T-helper 2 cell (primary cell): ENCODE results near the gene ZBTB7C.

Experiments
- DNase-seq, 5 experiments: peaks; one replicate each; pipeline versions ENCODE4 v3.0.0 to v3.0.0-alpha.2; 2012 to 2022

The ZBTB7C gene

GRCh38 chr18:48321536-48321935, 87.6 kb downstream of the ZBTB7C start:
- DNase-seq, result no peak

DNA sequence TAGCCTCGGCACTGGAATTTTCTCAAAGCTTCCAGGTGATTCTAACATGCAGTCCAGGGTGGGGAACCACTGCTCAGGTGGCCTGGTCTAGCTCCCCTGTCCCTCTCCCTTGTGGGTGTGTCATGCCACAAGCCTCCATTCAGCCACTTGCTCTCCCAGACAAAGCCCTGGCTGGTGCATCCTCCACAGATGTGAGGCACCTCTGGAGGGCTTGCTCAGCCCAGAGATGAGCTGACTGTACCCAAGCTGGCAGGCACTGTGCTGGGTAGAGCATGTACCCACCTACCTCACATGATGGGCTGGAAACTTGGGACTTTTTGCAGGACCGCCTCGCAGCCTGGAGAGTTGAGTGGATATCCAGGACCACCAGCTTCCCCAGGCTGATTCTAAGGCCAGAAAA, 88.1 kb downstream of the ZBTB7C start:
- no peak for DNase-seq

GRCh38 chr18:48320639-48320945, 88.6 kb downstream of the ZBTB7C start:
- DNase-seq, result no peak

- no peak for DNase-seq
Observed at GRCh38 chr18:48319801-48320638, 89.2 kb downstream of the ZBTB7C start.

GRCh38 chr18:48318436-48318835, 90.7 kb downstream of the ZBTB7C start:
- DNase-seq, result no peak

DNA sequence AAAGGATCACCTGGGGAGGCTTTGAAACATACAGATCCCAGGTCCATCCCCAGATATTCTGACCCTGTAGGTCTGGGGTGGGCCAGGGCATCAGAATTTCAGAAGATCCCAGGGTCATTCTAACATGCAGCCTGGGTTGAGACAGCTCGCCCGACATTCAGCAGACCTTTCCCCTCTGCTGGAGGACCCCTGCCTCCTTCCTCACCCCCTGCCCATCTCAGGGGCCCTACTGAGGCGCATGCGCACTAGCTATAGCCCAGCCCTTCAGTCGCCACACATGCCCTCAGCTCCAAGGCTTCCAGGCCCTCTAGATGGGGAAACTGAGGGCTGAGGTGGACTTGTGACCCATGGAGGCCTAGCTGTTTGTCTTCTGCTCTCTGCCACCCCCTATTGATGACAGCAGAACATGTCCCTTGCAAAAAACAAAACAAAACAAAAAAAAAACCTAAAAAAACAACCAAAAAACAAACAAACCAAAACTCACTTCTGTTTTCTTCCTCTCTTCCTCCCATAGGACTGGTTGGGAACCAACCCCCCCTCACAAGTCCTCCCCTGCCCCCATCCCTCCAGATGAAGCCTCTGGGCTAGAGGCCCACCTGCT, 91.3 kb downstream of the ZBTB7C start:
- DNase-seq, result no peak

DNA sequence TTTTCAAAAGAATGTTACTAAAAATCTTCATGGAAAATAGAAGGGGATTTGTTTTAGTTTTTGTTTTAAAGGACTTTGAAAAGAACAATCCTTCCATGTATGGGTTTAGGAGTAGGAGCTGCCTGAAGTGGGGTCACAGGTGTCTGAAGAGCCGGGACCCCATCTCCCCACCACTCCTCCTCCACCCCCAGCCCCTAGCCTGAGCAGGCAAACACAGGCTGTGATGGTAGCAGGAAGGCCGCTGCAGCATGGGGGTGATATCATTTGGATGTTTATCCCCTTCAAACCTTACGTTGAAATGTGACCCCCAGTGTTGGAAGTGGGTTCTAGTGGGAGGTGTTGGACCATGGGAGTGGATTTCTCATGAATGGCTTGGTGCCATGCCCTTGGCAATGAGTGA, 93.0 kb downstream of the ZBTB7C start:
- no peak for DNase-seq

DNA sequence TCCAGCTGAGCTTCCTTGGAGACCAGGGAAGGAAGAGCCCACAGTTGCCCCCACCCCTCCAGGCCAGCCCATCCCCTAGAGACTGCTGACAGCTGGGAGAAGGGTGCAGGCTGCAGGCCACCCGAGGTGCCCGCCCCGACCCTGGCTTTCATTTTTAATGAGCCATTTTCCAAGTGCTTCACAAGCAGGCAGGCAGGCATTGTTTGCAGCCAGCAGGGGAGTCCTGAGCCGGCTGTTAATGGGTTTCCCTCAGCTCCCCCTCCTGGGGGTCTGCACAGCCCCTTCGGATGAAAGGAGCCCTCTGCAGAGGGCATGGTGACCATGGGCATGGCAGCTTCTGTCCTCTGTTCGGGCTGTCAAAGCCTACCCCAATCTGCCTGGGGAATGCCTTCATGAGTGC, 94.5 kb downstream of the ZBTB7C start:
- DNase-seq, result no peak

GRCh38 chr18:48313792-48314191, 95.4 kb downstream of the ZBTB7C start:
- no peak for DNase-seq

DNA sequence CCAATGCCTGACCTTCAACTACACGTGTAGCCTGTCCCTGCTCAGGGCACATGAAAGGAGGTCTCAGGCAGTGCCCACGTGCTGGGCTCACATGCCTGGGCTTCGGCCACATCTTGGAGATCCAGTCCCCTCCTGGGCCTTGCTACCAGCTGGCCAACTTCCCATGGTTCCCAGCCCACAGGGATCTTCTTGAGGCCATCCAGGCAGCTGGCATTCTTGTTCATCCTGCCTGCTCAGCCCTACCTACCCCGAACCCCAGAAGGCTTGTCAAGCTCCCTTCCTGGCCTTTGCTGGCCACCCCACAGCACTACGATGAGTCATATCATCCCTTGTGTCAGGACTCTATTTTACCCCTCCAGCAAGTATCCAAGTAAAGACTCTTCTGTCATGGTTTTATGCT, 97.1 kb downstream of the ZBTB7C start:
- no peak for DNase-seq

GRCh38 chr18:48310999-48311398, 98.2 kb downstream of the ZBTB7C start:
- DNase-seq, result no peak

DNA sequence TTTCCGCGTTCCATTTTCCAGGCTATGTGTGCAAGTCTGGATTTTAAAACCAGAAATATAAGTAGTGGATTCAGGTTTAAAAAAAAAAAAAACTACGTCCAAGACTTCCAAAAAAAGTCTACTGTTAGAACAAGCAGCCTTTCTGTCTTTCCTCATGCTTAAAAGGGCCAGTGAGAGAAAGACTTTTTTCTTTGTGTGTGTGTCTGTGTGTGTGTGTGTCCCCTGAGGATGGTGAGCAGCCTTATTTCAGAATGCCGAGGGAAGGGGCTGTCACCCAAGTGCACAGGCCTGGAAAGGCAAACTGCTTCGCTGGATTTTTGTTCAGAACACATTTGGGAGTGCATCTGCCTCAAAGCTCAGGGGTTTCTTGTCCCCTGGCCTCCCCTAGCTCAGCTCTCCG, 98.8 kb downstream of the ZBTB7C start:
- DNase-seq, result no peak

- DNase-seq, result no peak
Observed at GRCh38 chr18:48308755-48309575, 100.2 kb downstream of the ZBTB7C start.

DNA sequence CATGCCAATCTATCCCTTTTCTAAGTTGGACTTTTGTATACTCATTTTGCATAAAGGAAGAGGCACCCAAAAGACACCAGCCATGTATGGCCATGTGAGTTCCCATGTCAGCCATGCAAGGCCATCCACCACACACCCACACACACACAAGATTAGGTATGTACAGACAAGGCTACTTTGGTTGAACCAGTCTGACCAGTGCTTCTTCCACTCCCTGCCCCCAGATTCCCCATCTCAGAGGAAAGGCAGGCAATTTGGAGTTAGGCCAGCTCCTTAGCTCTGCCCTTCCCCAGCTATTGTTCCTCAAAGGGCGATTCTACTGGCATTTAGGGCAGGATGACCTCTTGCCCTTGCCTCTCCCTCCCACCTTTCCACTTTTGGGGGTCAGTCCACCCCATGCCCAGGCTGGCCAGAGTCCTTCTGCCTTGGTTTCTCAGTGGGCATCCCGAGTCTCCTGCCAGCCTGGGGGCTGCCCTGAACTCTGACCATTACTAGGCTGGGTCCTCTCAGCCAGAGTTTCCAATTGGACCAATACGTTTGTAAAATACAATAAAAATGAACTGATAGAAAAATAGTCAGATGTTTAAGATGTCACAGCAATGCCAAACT, 101.1 kb downstream of the ZBTB7C start:
- no peak for DNase-seq

GRCh38 chr18:48306838-48307237, 102.3 kb downstream of the ZBTB7C start:
- no peak for DNase-seq

DNA sequence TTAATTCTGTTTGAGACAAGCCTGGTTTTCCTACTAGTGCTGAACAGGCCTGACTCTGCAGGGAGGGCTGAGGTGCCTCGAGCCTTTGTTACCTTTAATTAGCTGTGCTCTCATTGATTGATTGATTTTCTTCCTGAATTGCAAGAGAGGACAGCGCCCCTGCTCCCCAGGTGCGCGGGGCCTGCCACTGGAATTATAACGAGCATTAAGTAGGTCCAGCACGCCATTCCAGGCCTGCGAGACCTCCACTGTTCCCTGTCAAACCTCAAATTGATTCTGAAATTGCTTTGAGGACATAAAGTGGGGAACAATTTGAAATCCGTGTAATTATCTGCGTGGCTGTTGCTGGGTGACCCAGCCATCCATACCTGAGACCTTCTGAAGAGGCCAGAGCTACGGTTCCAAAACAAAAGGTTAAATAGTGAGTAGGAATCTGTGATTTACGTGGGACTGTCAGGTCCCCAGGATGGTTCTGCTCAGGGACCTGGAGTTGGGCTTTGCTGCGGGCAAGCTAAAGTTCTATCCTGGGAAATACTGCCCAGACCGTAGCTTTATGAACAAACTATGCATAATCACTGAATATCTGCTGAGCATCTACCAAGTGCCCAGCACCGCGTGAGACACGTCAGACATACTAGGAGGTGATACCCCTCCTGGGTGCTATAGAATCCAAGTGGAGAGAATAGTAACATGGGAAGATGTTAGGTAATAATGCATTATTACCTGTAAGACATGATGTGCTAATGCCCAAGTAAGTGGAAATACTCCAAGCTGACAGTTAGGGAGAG, 104.1 kb downstream of the ZBTB7C start:
- no peak for DNase-seq

DNA sequence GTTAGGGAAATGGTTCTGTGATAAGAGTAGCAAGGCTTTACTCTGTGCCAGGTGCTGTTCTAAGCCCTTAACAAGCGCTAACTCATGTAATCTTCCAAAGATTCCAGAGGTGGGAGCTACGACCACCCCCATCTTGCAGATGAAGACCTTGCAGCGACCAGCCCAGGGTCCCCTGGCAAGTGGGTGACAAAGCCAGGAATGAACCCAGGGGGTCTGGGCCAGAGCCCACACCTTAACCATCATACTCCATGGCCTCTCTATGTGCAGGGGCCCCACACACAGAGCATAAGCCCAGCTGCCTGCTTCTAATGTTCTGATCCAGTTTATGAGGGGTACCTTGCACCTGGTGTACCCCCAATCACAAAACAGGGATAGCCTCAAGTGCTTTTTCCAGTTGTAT, 105.3 kb downstream of the ZBTB7C start:
- no peak for DNase-seq

DNA sequence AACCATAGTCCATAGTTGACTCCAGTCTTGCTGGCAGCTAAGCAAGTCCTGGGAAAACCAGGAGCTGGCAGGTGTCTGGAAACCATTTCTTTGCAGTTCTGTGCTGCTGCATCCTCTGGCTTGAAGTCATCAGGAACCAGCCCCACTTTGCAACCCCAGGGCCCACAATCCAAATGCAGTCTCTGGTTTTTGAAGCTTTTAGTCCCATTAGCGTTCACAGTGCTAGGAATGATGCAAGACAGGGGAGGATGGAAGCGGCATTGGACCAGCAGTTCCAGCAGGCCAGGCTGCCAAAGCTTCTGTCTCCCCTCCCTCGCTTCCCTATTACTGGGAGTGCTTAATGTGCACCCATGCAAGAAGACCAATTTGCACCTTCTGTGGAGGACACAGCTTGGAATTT, 106.4 kb downstream of the ZBTB7C start:
- no peak for DNase-seq

DNA sequence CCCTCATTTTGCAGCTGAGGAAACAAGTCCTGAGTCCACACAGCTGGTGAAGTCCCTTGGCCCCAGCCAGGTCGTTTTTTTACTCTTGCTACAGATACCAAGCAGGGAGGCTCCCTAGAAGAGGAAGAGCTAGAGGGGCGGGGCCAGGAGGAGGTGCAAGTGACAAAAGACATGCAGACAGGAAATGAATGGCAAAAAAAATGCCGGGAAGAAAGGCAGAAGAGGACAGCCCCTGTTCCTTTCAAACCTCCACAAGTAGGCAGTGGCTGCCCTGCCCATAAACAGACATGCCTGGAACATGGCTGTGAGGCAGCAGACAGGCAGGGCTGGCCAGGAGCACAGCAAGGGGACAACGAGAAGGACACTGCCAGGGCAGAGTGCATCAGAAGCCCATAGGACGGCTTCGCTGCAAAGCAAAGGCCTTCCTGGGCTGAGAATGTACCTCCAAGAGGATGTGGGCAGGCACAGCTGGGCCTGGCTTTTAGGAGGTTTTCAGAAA, 108.7 kb downstream of the ZBTB7C start:
- DNase-seq, result peak in 1 of 5 experiments; percentile 6

DNA sequence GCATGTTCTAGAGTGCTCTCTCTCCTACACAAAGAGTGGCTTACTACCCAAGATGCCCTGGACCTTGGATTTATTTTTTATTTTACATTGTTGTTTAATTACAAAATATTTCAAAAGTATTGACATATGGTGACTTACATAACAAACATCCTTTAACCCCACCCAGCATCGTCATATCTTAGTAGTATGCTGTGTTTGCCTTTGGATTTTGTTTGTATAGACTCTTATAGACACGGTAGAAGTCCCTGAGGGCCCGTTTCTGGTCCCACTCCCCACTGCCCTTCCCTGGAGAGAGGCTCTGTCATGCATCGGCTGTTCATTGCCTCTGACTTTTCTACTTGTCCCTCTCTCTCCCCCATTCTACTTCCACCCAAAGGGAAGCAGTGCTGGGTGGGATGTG, 112.0 kb downstream of the ZBTB7C start:
- no peak for DNase-seq

DNA sequence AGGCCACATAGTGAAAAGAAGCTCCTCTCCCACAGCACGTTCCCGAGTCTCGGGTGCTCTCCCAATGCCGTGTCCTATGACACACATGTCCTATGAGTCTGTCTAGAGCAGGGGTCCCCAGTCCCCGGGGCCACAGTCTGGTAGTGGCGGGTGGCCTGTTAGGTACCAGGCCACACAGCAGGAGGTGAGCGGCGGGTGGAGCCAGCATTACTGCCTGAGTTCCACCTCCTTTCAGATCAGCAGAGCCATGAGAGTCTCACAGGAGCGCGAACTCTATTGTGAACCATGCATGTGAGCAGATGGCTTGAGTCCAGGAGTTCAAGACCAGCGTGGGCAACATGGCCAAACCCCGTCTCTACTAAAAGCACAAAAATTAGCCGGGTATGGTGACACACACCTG, 112.6 kb downstream of the ZBTB7C start:
- no peak for DNase-seq

- DNase-seq, result no peak
Observed at GRCh38 chr18:48295586-48296311, 113.4 kb downstream of the ZBTB7C start.
